GM21786 (cell line): ENCODE results near the gene CXXC4.

Experiments used
- ATAC-seq: cut with Tn5 transposase; IDR thresholded peaks from one replicate; pipeline ENCODE4 v1.9.1; 2021; ENCODE audit not compliant: unreplicated experiment

CXXC4 gene

DNA sequence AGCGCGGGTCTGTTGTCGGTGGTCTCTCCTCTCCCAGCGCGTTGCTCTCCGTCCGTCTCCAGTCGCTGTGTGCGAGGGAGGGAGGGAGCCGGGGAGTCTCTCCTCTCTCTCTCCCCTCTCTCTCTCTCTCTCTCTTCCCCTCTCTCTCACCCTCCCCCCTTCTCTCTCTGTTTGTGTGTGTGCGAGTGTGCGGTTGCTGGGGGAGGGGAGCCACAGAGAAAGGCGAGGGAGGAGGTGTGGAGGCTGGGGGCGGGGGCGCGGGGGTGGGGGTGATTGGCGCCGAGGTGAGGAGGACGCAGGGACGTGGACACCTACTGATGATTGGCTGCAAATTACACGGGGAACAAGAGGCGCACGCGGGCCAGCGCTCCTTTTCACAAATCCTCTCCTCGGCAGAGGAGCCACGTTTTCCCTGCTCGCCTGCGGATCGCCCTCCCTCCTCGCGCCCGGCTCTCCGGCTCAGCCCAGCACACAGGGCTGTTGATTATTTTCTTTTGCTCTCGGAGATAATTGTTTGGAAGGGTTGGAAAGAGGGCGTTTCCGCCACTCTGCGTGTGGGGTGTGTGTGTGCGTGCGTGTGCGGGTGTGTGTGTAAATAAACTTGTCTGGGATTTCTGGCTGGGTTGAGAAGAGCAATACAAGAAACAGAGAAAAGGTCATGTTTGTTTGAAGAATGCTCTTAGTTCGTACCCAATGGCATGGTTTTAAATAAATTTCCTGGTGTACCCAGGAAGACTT lies at the start of gene CXXC4:
TSS of gene CXXC4 (minus strand) at position 73 of the 738 bp plus-strand sequence. CDS start 3,092 bp downstream, outside the sequence.
- peak; percentile 14 for ATAC-seq

DNA sequence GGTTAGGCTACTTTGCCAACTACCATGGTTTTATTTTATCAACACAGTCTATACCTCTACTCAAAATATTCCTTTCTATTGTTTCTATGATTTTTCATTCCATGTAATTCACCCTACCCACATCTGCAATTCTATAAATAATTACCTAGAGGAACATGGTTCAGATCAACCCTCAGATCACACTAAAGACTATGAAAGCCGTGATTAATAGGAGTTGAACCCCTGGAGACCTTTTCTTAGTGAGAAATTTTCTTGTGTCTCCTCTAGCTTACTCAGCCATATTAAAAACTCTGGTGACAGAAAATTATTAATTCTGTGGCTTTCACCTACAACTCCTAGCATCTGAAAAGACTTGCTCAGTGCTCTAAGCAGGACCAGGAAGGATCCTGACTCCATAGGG lies 38.5 kb upstream of the CXXC4 start:
- no peak for ATAC-seq

DNA sequence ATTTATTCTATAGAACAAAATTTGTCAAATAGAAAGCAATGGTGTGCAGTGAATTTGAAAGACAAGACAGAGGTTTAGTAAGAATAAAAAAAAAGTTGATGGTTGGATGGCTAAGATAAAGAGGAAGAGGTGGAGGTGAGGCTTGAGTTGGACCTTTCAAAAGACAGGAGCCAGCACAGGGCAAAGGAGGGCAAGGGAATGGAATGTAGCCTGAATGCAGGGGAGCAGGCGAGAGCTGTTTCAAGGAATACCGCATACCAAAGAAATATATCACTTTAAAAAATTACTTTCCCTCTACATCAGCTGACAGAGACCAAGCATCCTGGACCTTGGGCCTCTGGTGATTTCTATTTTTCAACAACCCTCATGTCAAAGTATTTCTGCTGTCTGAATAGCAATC lies 38.0 kb upstream of the CXXC4 start:
- ATAC-seq: no peak

DNA sequence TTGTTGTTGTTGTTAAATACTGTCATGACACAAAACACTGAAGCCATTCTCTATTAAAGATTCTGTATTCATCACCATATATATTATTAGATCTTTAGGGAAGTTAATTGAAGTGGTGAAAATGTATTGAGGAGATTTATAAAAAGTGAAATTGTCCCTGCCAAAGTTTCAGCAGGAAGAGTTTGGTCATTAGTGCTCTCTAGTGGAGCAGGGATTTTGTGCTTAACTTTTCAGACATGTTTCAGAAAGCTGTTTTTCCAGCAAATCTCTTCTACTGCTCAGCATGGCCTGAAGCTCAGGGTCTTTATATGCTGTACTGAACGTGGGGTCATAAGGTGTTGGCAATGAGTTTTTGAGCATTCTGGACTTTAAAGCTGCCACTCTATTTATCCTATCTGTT lies 36.7 kb upstream of the CXXC4 start:
- ATAC-seq: no peak

DNA sequence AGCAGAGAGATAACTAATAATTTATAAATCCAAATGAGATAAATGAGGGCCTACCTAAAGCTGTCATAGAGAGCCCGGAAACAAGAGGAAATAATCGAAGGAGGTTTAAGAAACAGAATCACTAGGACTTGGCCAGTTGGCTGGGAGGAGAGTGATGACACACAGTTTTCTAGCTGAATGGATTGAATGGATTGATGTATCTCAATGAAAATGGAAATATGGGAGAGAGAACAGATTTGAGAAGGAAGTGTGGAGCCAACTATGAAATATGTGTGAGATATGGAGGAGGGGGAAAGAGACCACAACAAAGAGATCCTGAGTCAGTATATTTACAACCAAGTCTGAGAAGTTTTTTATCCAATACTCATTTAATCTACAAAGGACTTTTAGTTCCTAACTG lies 35.7 kb upstream of the CXXC4 start:
- ATAC-seq: no peak

DNA sequence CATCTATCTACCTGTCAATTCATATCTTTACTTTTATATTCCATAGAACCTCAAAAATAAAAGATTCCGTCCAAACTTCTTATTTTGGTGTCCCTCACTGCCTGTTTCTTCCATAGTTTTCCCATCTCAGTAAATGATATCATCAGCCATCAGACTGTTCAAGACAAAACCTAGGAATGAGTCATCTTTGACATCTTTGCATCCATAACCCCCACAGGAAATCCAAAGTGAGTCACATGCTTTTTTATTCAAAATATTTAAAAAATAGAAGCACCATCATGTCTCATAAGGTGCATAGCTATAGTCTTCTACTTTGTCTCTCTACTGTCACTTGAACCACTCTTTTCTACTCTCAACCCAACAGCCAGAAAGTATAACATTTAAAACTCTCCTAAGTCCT lies 29.9 kb upstream of the CXXC4 start:
- ATAC-seq: no peak

DNA sequence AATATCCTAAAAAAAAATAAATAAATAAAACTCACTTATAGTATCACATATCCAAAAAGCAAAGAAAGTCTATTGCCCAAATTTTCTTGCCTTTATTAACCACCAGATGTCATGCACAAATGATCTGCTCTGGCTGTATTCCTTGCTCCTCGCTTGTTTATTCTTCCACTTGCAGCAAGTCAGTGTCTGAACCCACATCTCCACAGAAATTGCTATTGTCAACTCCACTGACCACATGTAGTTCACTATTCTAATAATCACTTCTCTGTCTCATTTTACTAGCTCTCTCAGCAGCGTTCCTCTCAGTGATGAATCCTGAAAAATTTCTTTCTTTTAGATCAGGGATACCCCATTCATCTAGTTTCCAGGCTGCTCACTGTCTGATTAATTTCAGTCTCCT lies 29.3 kb upstream of the CXXC4 start:
- no peak for ATAC-seq

DNA sequence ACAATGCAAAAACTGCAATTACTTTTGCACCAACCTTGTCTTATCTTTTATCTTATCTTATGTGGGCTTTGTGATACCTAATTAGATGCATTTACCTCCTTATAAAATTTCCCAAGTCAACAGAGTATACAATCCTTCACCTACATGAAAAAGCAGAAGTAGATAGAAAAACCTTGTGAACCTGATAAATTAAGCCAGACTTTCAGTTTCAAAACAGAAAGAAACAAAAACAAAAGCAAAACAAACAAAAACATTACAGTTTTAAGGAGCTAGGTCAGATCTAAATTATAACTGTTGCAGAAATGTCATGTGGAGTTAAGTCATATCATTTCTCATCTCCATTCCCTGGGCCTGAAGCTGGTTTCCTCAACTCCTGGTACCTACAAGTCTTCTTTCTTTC lies 24.9 kb upstream of the CXXC4 start:
- peak; percentile 95 for ATAC-seq

DNA sequence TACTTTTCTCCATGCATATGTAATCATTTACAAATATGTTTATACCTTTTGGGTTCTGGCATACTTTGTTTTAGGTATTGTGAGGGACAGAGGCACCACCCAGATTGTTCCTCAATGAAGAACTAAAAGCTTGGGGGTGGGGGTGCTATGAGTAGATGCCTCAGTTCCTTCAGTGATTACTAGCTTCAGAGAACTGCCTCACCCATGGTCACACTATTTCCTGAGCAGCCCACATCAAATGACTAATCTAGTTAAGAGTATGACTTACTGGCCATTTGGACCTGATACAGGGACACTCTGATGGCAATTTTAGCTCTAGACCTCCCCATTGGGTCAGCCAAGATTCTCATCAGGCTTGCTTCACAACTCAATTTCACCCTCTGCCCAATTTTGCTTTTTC lies 22.2 kb upstream of the CXXC4 start:
- no peak for ATAC-seq

DNA sequence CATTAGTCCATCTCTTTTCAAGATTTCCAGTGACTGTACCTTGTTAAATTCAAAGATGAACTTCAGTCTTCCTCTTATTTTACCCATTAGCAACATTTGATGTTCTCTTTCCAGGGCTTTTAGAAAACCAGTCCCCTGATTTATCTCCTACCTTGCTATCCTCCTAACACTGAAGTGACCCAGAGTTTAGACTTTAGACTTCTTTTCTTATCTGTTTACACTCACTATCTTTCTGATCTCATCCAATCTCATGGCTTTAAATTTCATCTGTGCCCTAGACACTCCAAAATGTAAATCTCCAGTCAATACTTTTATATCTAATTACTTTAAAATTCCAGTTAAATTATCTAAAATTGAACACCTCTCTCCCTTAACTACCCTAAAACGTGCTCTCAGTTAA lies 13.5 kb upstream of the CXXC4 start:
- no peak for ATAC-seq

DNA sequence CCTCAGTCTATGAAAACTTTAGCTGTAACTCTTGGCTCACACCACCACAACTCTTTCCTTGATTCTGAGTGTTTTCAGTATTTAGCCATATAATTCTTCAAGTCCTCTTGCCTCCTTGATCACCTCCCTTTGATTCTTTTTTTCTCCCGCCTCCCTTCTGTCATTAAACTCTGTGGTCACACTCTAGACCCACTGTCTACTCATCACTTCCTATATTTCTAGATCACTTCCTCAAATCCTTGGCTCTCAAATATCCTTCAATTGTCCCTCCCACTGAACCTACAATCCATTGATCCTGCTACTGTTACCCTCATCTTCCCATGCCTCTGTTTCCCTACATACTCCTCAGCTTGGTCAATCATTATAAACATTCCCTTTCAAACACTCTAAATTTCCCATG lies 12.4 kb upstream of the CXXC4 start:
- no peak for ATAC-seq

DNA sequence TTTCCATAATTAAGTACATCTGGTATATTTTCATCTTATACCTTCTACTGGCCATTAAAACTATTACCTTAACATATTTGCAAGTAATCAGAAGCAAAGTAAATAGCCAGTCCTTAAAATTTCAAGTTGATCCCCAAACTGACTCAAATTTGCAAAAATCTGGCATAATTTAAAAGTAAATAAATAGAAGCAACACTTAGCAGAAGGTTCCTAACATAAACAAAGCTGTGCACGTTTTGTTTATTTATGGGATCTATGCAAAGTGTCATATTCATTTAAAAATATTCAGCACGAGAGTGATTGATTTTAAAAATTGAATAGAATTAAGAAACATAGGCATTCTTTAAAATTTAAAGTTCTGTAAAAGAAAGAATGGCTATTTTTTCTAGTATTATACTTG lies 9.8 kb upstream of the CXXC4 start:
- no peak for ATAC-seq

DNA sequence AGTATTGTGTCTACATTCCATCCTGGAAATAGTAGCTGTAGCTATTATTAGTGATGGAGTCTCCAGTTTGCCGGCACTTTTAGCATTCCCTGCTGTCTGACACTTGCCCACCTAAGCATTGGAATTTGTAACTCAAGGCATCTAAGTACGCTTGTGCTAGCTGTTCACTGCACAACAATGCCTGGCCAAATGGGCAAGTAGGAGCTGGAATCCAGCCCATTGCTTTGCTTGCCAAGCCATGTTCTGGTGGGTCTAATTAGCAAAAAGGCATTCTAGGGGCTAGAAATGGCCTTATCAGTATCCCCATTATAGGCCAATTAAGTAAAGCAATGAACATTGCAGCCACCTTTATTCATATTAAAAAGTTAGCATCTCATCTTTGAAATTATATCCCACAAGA lies 7.8 kb upstream of the CXXC4 start:
- no peak for ATAC-seq

DNA sequence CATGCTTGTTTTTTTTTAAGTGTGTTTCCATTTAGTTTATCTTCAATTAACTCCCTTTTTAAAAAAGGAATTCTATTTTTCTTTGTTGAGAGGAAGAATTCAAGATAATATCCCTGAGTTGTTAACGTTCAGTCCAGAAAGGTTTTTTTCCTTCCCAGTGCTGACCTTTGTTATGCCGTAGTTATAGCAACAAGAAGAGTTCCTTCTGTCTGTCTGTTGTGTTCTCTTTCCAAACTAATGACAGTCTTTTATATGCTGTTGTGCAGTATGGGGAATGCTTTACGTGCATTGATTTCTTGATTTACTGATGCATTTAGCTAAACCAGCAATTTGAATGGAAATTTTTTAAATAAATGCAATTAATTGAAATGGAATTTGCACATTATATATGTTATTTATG lies 6.6 kb upstream of the CXXC4 start:
- ATAC-seq: no peak

DNA sequence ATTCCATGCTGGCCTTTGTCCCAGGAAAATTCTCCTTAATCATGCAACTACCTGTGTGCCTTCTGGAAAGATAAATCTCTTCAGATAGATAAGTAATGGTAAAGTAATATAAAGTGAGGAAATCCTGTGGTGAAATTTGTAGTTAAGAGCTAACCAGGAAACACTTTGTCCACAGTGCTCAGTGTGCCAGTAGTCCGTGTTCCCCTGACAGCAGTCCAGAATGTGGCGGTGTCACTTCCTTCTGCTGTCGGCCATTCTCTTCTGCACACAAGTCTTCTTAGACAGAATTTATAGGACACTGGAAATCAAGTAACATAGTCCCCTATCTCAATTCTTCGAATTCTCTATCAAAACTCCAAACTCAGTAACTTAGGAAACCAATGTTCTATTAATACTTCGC lies 5.7 kb upstream of the CXXC4 start:
- ATAC-seq: no peak

DNA sequence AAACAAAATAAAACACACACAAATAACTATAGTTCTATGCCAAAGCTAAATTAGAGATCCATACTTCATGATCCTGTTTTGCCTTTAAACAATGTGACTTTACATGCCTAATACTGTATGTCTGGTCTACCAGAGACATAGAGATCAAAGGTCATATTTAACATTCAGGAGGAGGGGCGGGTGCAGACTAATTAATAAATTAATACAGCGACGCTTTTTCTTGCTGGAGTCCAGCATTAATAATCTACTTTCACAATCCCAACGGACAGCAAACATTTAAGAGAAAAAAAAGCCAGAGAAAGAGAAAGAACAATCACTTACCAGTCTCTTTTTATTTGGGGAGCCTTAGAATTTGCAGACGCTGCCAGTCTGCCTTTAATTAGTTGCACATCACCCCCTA lies 509 bp downstream of the CXXC4 start:
- no peak for ATAC-seq

DNA sequence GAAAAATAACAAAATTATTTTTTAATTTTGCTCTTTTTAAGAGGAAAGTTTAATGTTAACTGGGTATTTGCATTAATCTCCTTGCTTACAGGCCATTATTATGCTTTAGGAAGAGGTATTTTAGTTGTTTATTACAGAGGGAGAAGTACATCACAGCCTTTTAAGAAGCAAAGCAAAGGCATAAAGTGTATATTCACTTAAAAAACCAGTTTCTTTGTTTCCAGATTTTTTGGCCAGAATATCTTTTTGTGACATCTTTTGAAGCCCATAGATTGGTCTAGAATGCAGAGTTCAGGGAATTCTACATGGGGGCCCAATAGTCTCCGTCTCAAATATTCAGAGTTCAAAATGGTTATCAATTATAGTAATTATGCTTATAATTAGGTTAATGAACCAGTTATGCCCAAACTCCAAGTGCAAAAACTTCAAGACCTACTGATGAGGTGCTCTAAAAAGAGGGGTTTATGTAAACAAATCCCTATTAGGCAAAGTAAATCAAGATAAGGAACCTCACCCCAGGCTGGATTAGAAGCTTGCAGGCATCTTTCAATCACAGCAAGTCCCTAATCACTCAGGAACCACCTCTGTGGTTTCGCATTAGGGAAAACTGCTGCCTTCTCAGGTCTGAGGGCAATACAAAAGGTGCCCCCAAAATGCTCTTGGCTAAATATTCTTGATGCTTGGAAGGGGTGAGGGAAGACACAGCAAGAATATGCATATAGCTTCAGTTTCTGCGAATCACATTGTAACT lies 1.4 kb downstream of the CXXC4 start:
- ATAC-seq: no peak

DNA sequence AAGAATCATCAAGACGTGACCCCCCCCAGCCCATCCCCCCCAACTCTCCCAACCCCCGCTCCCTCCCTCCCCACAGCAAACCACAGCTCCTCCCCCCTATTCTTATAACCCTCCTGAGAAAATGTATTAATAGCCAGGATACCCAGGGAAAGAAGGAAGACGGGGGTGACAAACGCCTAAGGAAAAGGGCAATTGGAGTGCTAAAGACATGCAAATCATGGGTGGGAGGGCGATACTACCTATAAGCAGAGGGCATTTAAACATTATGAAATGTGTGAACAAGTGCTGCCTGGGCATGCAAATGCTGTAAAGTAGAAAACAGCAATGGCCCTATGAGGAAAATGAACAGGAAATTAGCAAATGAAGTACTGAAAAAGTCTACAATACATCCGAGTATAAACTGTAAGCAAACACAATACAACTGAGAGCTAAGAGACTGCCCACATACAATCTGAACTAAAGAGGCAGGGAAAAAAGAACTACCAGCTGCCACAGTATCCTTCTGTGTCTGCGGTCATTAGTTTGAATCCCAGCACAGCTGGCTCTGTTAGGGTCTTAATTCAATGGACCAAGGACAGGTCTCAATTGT lies 2.4 kb downstream of the CXXC4 start:
- ATAC-seq: peak; percentile 34

DNA sequence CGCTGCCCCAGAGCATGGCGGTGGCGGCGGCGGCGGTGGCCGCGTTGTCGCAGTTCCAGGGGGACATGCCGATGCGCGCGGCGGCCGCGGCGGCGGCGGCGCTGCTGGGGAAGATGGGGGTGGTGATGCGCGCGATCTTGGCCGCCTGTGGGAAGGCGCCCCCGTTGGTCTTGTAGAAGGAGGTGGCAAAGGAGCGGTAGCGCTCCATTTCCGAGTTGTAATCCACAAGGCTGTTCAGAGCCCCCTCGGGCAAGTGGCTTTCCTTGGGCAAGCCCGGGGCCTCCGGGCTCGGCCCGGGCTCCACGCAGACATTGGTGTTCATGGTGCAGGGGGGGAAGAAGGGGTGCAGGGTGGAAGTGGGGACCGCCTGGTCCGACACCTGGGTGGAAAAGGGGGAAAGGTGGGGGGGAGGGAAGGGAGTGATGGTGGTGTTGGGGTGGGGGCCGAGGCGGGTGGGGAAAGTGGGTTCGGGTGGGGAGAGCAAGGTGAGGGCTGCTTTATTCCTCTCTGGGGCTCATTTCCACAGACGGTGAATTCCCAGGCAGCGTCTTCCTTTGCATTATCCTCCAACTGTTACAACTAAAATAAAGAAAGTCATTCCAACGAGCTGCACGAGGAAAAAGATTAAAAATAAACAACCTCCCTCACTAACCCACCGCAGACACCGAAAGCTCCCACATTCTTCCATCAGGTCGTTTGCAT lies 3.1 kb downstream of the CXXC4 start:
- ATAC-seq: peak; percentile 20

DNA sequence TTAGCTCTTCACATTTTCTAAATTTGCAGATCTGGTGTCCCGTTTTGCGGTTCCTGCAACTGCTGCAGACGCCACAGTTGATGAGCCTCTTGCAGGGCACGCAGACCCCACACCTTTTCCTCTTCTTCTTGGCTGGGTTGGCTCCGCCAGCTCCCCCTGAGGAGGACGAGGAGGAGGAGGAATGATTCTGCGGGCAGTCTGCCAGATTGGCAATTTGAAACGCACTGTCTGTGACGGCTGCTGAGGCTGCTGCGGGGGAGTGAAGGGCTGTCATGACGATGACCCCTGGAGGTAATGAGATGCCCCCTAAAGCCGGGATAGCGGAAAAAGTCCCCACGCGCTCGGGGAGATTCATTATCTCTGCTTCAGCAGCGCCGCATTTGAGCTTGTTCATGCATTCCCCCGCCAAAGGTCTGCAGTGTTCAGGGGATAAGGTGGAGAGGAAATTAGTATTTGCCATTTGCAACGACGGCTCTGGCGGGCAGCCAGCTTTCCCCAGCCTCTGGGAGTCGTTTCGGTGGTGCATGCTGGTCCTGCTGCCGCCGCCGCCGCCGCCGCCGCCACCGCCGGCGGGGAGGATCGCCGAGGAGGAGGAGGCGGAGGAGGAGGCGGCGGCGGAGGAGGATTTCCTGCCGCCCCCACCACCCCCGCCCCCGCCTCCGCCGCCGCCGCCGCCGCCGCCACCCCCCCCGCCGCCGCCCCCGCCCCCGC lies 3.8 kb downstream of the CXXC4 start:
- ATAC-seq: peak; percentile 11
